HepG2 (cell line): Measurements from ENCODE around the gene ZNF488. TPM values are rescaled to one million over a fixed set of nuclear protein-coding genes. Genes with fewer than 3 reads are reported as not detected.
A peak's percentile ranks its signal among the peaks of the same experiment; 100 is the strongest.

Source experiments
- ATAC-seq: fragments of 200-7000 bp; cut with Tn5 transposase; 3 replicates; pipeline ENCODE4 v1.9.1; 2020; ENCODE audit warnings: mild to moderate bottlenecking, moderate library complexity
- BruUV-seq: library from RNA; stranded (reverse); fragments of 400-500 nt; replicated peaks from 2 replicates; lab custom pipeline; 2021; lab: Mats Ljungman, UMichigan
- CTCF ChIA-PET: fragments of 300-600 bp; formaldehyde crosslinking; extraction: SDS; loops from one replicate; lab custom pipeline; 2021; ENCODE audit warnings: low total read pairs, inconsistent platforms, low intra/inter-chr PET ratio; lab: Yijun Ruan, JAX
- POLR2A ChIA-PET: fragments of 350-600 bp; sonication (Branson Sonifier 250); formaldehyde crosslinking; loops from one replicate; lab custom pipeline; 2020; ENCODE audit warnings: antibody characterized with exemption, inconsistent platforms; lab: Yijun Ruan, JAX
- DNase-seq: peaks from one replicate; pipeline ENCODE4 v3.0.0-alpha.2; 2015; ENCODE audit warnings: low spot score
- FAIRE-seq: peaks from 3 replicates; lab custom pipeline; 2011; peaks lifted over from hg19 to GRCh38; lab: Jason Lieb, UNC
- H2AFZ ChIP-seq: one replicate; pipeline ENCODE4 v1.6.1; 2011; ENCODE audit warnings: low read length, inconsistent platforms
- H3K27ac ChIP-seq: fragments of 300-600 bp; 3 replicates; pipeline ENCODE4 v1.8.0; 2011; ENCODE audit warnings: mixed run types, mild to moderate bottlenecking, mixed read lengths, low read length, inconsistent platforms; ENCODE audit not compliant: insufficient read depth; ENCODE audit errors: extremely low read length
- H3K27me3 ChIP-seq, 2 experiments: fragments of 200-600 bp in 1 of 2; 2 replicates in 1 of 2; 3 replicates in 1 of 2; pipeline versions ENCODE4 v1.6.0 to v1.8.0; 2011; ENCODE audit warnings: low read length in 2 of 2, mild to moderate bottlenecking in 2 of 2, moderate library complexity in 2 of 2, inconsistent platforms in 1 of 2; ENCODE audit not compliant: insufficient read depth in 2 of 2, control insufficient read depth in 1 of 2
- H3K36me3 ChIP-seq, 2 experiments: fragments of 200-600 bp in 1 of 2; replicated peaks in 1 of 2; 2 replicates in 1 of 2; 3 replicates in 1 of 2; pipeline versions ENCODE4 v1.5.1 to v1.8.0; 2011; ENCODE audit warnings: low read length in 2 of 2, inconsistent platforms in 1 of 2; ENCODE audit not compliant: insufficient read depth in 2 of 2, control insufficient read depth in 1 of 2
- H3K4me1 ChIP-seq: 2 replicates; pipeline ENCODE4 v1.5.1; 2012; ENCODE audit warnings: low read length, inconsistent platforms; ENCODE audit not compliant: insufficient read depth
- H3K4me2 ChIP-seq: 2 replicates; pipeline ENCODE4 v1.6.0; 2011; ENCODE audit warnings: low read depth, low read length, inconsistent platforms
- H3K4me3 ChIP-seq, 3 experiments: fragments of 200-600 bp in 1 of 3; sonication (generic), shearing (Covaris generic) in 1 of 3; replicated peaks in 1 of 3; 2 replicates each; pipeline ENCODE4 v1.5.1; 2011 to 2016; ENCODE audit warnings: low read length in 3 of 3, inconsistent platforms in 2 of 3, low read depth in 2 of 3, mild to moderate bottlenecking in 2 of 3, control low read depth in 1 of 3, mixed read lengths in 1 of 3; ENCODE audit not compliant: insufficient read depth in 1 of 3
- H3K79me2 ChIP-seq: one replicate; pipeline ENCODE4 v1.6.1; 2011; ENCODE audit warnings: low read length, inconsistent platforms; ENCODE audit not compliant: insufficient read depth
- H3K9ac ChIP-seq: 2 replicates; pipeline ENCODE4 v1.6.0; 2011; ENCODE audit warnings: mild to moderate bottlenecking, low read depth, low read length, inconsistent platforms; ENCODE audit not compliant: insufficient read depth
- H3K9me3 ChIP-seq: 2 replicates; pipeline ENCODE4 v1.5.1; 2012; ENCODE audit warnings: mild to moderate bottlenecking, low read length
- H4K20me1 ChIP-seq: 2 replicates; pipeline ENCODE4 v1.6.0; 2011; ENCODE audit warnings: inconsistent platforms, mild to moderate bottlenecking, low read length, moderate library complexity; ENCODE audit not compliant: insufficient read depth
- BCLAF1 ChIP-seq: fragments of 450-650 bp; IDR thresholded peaks from 2 replicates; pipeline ENCODE4 v1.6.1; 2017; ENCODE audit warnings: mild to moderate bottlenecking
- ELK4 ChIP-seq: sonication (generic); formaldehyde crosslinking; IDR thresholded peaks from 2 replicates; pipeline ENCODE4 v1.9.0; 2021; ENCODE audit warnings: missing genetic modification reagents, borderline replicate concordance
- HNF4A ChIP-seq: sonication (generic); formaldehyde crosslinking; IDR thresholded peaks from 2 replicates; pipeline ENCODE4 v1.4.0; 2020; ENCODE audit warnings: missing genetic modification reagents
- MAFK ChIP-seq, 2 experiments: IDR thresholded peaks in 1 of 2; conservative IDR thresholded peaks in 1 of 2; 2 replicates each; pipeline ENCODE4 v1.6.1; 2011; ENCODE audit warnings: improper control_type of control experiment in 2 of 2, low read length in 2 of 2
- MTF2 ChIP-seq: sonication (generic); formaldehyde crosslinking; IDR thresholded peaks from 2 replicates; pipeline ENCODE4 v1.5.0; 2020; ENCODE audit warnings: missing genetic modification reagents, borderline replicate concordance
- MYPOP ChIP-seq: sonication (generic); formaldehyde crosslinking; IDR thresholded peaks from 2 replicates; pipeline ENCODE4 v1.8.1; 2023; ENCODE audit warnings: mild to moderate bottlenecking, moderate library complexity, missing genetic modification reagents
- NCOR1 ChIP-seq: fragments of 200-600 bp; sonication (generic); IDR thresholded peaks from 2 replicates; pipeline ENCODE4 v1.7.0; 2017; ENCODE audit warnings: antibody characterized with exemption, low read length, borderline replicate concordance
- NR2F2 ChIP-seq: IDR thresholded peaks from 2 replicates; pipeline ENCODE4 v1.6.1; 2012; ENCODE audit warnings: low read depth, inconsistent platforms, borderline replicate concordance
- ONECUT2 ChIP-seq: sonication (generic); formaldehyde crosslinking; IDR thresholded peaks from 2 replicates; pipeline ENCODE4 v1.4.0; 2020; ENCODE audit warnings: missing genetic modification reagents
- RARA ChIP-seq: IDR thresholded peaks from 2 replicates; pipeline ENCODE4 v1.6.1; 2016; ENCODE audit warnings: missing genetic modification reagents, missing compliant biosample characterization
- RBFOX2 ChIP-seq: fragments of 200-400 bp; formaldehyde crosslinking; IDR thresholded peaks from 2 replicates; pipeline ENCODE4 v1.6.1; 2017; ENCODE audit warnings: low read depth, mild to moderate bottlenecking, low read length
- TEAD3 ChIP-seq: optimal IDR thresholded peaks from 2 replicates; pipeline ENCODE3; 2016; ENCODE audit warnings: borderline replicate concordance
- ZBTB34 ChIP-seq: sonication (generic); formaldehyde crosslinking; IDR thresholded peaks from 2 replicates; pipeline ENCODE4 v1.8.0; 2022; ENCODE audit warnings: mild to moderate bottlenecking, missing genetic modification reagents
- ZC3H13 ChIP-seq: sonication (generic); formaldehyde crosslinking; IDR thresholded peaks from 2 replicates; pipeline ENCODE4 v1.8.1; 2023; ENCODE audit warnings: mild to moderate bottlenecking, missing genetic modification reagents, moderate library complexity
- ZNF160 ChIP-seq: sonication (generic); formaldehyde crosslinking; IDR thresholded peaks from 2 replicates; pipeline ENCODE4 v1.8.0; 2022; ENCODE audit warnings: mild to moderate bottlenecking, inconsistent platforms, missing genetic modification reagents
- WGBS: methylation state at CpG from one replicate; pipeline ENCODE4 v1.1.6; 2017; ENCODE audit warnings: low lambda C conversion rate; 5-methylcytosine and 5-hydroxymethylcytosine counted together
- in situ Hi-C: cut with HindIII; loops from 2 replicates; pipeline ENCODE4 v1.10.0; 2017; ENCODE audit warnings: low pct_unique_long_range_greater_than_20kb; ENCODE audit not compliant: extremely low pct_ligation_motif_present
- intact Hi-C: fragments of 100-400 bp; cut with micrococcal nuclease; formaldehyde crosslinking; loops from one replicate; pipeline ENCODE4 v1.10.0; 2022; ENCODE audit not compliant: unreplicated experiment
- polyA plus RNA-seq, 8 experiments: library from polyadenylated mRNA; depleted of rRNA in 3 of 8; stranded (reverse) in 7 of 8; unstranded in 1 of 8; fragments of >200 nt; fragmentation: Illumina TruSeq in 4 of 8; extraction: Trizol in 4 of 8; gene quantifications; 2 replicates each; pipeline versions ENCODE4 v1.2.1 to v1.2.3, GENCODE V29; 2011 to 2016; ENCODE audit warnings: low read depth in 4 of 8, missing spikeins in 1 of 8, mixed read lengths in 1 of 8; ENCODE audit not compliant: insufficient read depth in 1 of 8
- total RNA-seq, 5 experiments: library from RNA; depleted of rRNA; stranded (reverse); fragments of >200 nt; fragmentation: Illumina TruSeq; extraction: Trizol; gene quantifications; 2 replicates each; pipeline ENCODE4 v1.2.3, GENCODE V29; 2016; ENCODE audit warnings: low read depth in 1 of 5
- TF ChIP-seq, protein P1 (sequence below): sonication (generic); formaldehyde crosslinking; IDR thresholded peaks from 2 replicates; pipeline ENCODE4 v1.4.0; 2020; ENCODE audit warnings: missing genetic modification reagents, mild to moderate bottlenecking, borderline replicate concordance
- TF ChIP-seq, protein P2 (sequence below): IDR thresholded peaks from 2 replicates; pipeline ENCODE4 v1.6.1; 2016; ENCODE audit warnings: missing genetic modification reagents, missing compliant biosample characterization

Gene ZNF488
- total and polyA plus RNA-seq, 2 of the 13 experiments (the other 11 are each of a cell fraction or from before 2014, with no cell fraction given): 0.13 to 0.15 TPM

DNA sequence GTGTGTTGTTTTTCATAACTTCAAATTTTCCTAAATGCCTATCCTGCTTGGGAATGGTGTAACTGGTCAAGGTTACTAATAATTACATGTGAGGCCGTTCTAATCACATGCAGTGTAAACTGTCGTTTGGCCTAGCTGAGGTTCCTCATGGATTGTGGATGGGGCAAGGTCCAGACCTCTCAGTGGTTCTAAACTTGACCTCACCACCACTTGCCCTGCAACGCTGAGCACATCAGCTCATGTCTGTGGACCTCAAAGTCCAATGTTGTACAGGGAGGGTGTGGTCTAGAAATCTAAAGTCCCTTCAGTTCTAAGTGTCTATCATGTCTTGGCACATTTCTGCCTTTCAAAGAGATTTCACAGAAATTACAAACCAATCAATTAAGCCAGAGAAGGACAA, 20.3 kb downstream of the ZNF488 start:
- 4% methylated on average over 3 of the region's 3 CpGs for WGBS
- no peak overlapping the region for H3K27ac ChIP-seq
- in situ Hi-C loops (no loop called here), intact Hi-C loops (no loop called here)
- H3K27me3 ChIP-seq: peaks cover 0 to 4% of the 10 kb centered on the region in 2 experiments; a peak in 2 of 5 replicates
- ATAC-seq (peak; percentile 48; the same call in 1 of the 3 replicates), FAIRE-seq (no peak), DNase-seq (no peak)
- H3K9ac ChIP-seq: no peak overlapping the region
- H2AFZ ChIP-seq: no peak overlapping the region
- ChIA-PET POLR2A (no interaction called here), CTCF (no interaction called here)
- no peaks in the 10 kb centered on the region for H3K9me3 ChIP-seq
- H3K4me3 ChIP-seq: no peak overlapping the region
- no peaks in the 10 kb centered on the region for H4K20me1 ChIP-seq
- no TSS peak for BruUV-seq
- H3K36me3 ChIP-seq: no peaks in the 10 kb centered on the region
- peaks cover 10% of the 10 kb centered on the region; the same call in 1 of the 2 replicates for H3K4me1 ChIP-seq
- H3K4me2 ChIP-seq: no peak overlapping the region
- no peaks in the 10 kb centered on the region for H3K79me2 ChIP-seq
- TF ChIP-seq RBFOX2 (no peak), NR2F2 (no peak), MTF2 (CRISPR knock-in tag) (no peak), ELK4 (CRISPR knock-in tag) (no peak), MAFK (conservative IDR thresholded peaks at IDR 0.05 in 1 of 2, IDR thresholded peaks at IDR 0.05 in 1 of 2; ENCODE audit: low read length in 2 of 2) (no peak), ZNF160 (CRISPR knock-in tag) (no peak), BCLAF1 (no peak), ZBTB34 (CRISPR knock-in tag) (no peak), MYPOP (CRISPR knock-in tag) (no peak), ONECUT2 (no peak), NCOR1 (peak; percentile 35; the same call in 1 of the 2 replicates), TEAD3 (CRISPR knock-in tag) (no peak), HNF4A (CRISPR knock-in tag) (peak; percentile 44), ZC3H13 (CRISPR knock-in tag) (no peak), RARA (CRISPR knock-in tag) (peak; percentile 40; the same call in 1 of the 2 replicates)
- TF ChIP-seq, protein P1, sequence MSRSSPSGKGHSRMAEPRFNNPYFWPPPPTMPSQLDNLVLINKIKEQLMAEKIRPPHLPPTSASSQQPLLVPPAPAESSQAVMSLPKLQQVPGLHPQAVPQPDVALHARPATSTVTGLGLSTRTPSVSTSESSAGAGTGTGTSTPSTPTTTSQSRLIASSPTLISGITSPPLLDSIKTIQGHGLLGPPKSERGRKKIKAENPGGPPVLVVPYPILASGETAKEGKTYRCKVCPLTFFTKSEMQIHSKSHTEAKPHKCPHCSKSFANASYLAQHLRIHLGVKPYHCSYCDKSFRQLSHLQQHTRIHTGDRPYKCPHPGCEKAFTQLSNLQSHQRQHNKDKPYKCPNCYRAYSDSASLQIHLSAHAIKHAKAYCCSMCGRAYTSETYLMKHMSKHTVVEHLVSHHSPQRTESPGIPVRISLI (CRISPR knock-in tag): no peak
- TF ChIP-seq, protein P2, sequence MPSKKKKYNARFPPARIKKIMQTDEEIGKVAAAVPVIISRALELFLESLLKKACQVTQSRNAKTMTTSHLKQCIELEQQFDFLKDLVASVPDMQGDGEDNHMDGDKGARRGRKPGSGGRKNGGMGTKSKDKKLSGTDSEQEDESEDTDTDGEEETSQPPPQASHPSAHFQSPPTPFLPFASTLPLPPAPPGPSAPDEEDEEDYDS (CRISPR knock-in tag): no peak
